WTC11 (cell line): ENCODE results near the gene ING2. TPM values are rescaled to one million over a fixed set of nuclear protein-coding genes. Genes with fewer than 3 reads are reported as not detected.

ENCODE experiments used
- ATAC-seq: fragments of 200-7000 bp; cut with Tn5 transposase; 2 replicates; pipeline ENCODE4 v1.10.0; 2021; ENCODE audit warnings: mild to moderate bottlenecking, moderate library complexity
- CTCF ChIA-PET: fragments of 300-600 bp; sonication (Branson Sonifier 250); formaldehyde crosslinking; loops from one replicate; lab custom pipeline; 2021; ENCODE audit warnings: antibody characterized with exemption; lab: Charles Lee
- POLR2A ChIA-PET: fragments of 350-600 bp; sonication (Branson Sonifier 250); formaldehyde crosslinking; loops from one replicate; lab custom pipeline; 2021; ENCODE audit warnings: antibody characterized with exemption; lab: Charles Lee
- DNase-seq: peaks from one replicate; pipeline ENCODE4 v3.0.0; 2021; ENCODE audit warnings: low spot score
- H3K27ac Mint-ChIP-seq: 2 replicates; pipeline ENCODE4 v1.8.0; 2021; ENCODE audit warnings: mixed read lengths
- H3K27me3 Mint-ChIP-seq: 2 replicates; pipeline ENCODE4 v1.8.0; 2021; ENCODE audit warnings: low read depth, mild to moderate bottlenecking, moderate library complexity, mixed read lengths
- H3K36me3 Mint-ChIP-seq: 2 replicates; pipeline ENCODE4 v1.8.0; 2021; ENCODE audit warnings: mixed read lengths
- H3K4me1 Mint-ChIP-seq: 2 replicates; pipeline ENCODE4 v1.8.0; 2022; ENCODE audit warnings: mixed read lengths
- H3K4me3 Mint-ChIP-seq: 2 replicates; pipeline ENCODE4 v1.8.0; 2021; ENCODE audit warnings: mild to moderate bottlenecking, moderate library complexity, mixed read lengths
- H3K9me3 Mint-ChIP-seq: 2 replicates; pipeline ENCODE4 v1.8.0; 2021; ENCODE audit warnings: mixed read lengths
- ELF4 ChIP-seq: sonication (generic); formaldehyde crosslinking; IDR thresholded peaks from 2 replicates; pipeline ENCODE4 v1.8.1; 2022; ENCODE audit warnings: low read depth, mild to moderate bottlenecking, moderate library complexity, missing genetic modification reagents
- ETV6 ChIP-seq: sonication (generic); formaldehyde crosslinking; IDR thresholded peaks from 2 replicates; pipeline ENCODE4 v1.8.1; 2022; ENCODE audit warnings: mild to moderate bottlenecking, missing genetic modification reagents
- FOXJ3 ChIP-seq: sonication (generic); formaldehyde crosslinking; IDR thresholded peaks from 2 replicates; pipeline ENCODE4 v1.9.0; 2021; ENCODE audit warnings: missing genetic modification reagents, mild to moderate bottlenecking, borderline replicate concordance
- NFATC4 ChIP-seq: fragments of 250-450 bp; sonication (Bioruptor Pico); IDR thresholded peaks from 2 replicates; pipeline ENCODE4 v1.9.0; 2021; ENCODE audit warnings: mild to moderate bottlenecking
- SMAD4 ChIP-seq: sonication (generic); formaldehyde crosslinking; IDR thresholded peaks from 2 replicates; pipeline ENCODE4 v1.8.0; 2022; ENCODE audit warnings: mild to moderate bottlenecking, missing genetic modification reagents
- SOX15 ChIP-seq: fragments of 250-450 bp; sonication (Bioruptor Pico); IDR thresholded peaks from 2 replicates; pipeline ENCODE4 v1.9.0; 2021; ENCODE audit warnings: mild to moderate bottlenecking
- SP1 ChIP-seq: sonication (generic); formaldehyde crosslinking; conservative IDR thresholded peaks from 2 replicates; pipeline ENCODE4 v1.8.1; 2022; ENCODE audit warnings: missing genetic modification reagents
- TEAD4 ChIP-seq: sonication (generic); formaldehyde crosslinking; IDR thresholded peaks from 2 replicates; pipeline ENCODE4 v1.8.0; 2022; ENCODE audit warnings: mild to moderate bottlenecking, missing genetic modification reagents
- ZNF121 ChIP-seq: sonication (generic); formaldehyde crosslinking; IDR thresholded peaks from 2 replicates; pipeline ENCODE4 v1.8.0; 2023; ENCODE audit warnings: missing genetic modification reagents
- ZNF138 ChIP-seq: sonication (generic); formaldehyde crosslinking; conservative IDR thresholded peaks from 2 replicates; pipeline ENCODE4 v1.8.1; 2022; ENCODE audit warnings: mild to moderate bottlenecking, moderate library complexity, missing genetic modification reagents
- ZNF219 ChIP-seq: sonication (generic); formaldehyde crosslinking; IDR thresholded peaks from 2 replicates; pipeline ENCODE4 v1.8.0; 2023; ENCODE audit warnings: missing genetic modification reagents, mild to moderate bottlenecking, borderline replicate concordance
- ZNF317 ChIP-seq: sonication (generic); formaldehyde crosslinking; IDR thresholded peaks from 2 replicates; pipeline ENCODE4 v1.8.1; 2023; ENCODE audit warnings: low read depth, mild to moderate bottlenecking, moderate library complexity, missing genetic modification reagents, borderline replicate concordance
- total RNA-seq: library from RNA; stranded (reverse); gene quantifications from 3 replicates; pipeline ENCODE4 v1.2.3, GENCODE V29; 2021
- TF ChIP-seq, protein P1 (sequence below): fragments of 250-450 bp; sonication (Bioruptor Pico); IDR thresholded peaks from 2 replicates; pipeline ENCODE4 v1.9.0; 2021; ENCODE audit warnings: mild to moderate bottlenecking, borderline replicate concordance
- TF ChIP-seq, protein P2 (sequence below): sonication (generic); formaldehyde crosslinking; IDR thresholded peaks from 2 replicates; pipeline ENCODE4 v1.8.0; 2023; ENCODE audit warnings: missing genetic modification reagents, mild to moderate bottlenecking, borderline replicate concordance
- TF ChIP-seq, protein P3 (sequence below): fragments of 250-450 bp; sonication (Bioruptor Pico); IDR thresholded peaks from 2 replicates; pipeline ENCODE4 v1.9.0; 2021; ENCODE audit warnings: moderate library complexity, mild to moderate bottlenecking, inconsistent platforms, borderline replicate concordance
- TF ChIP-seq, protein P4 (sequence below): sonication (generic); formaldehyde crosslinking; IDR thresholded peaks from 2 replicates; pipeline ENCODE4 v1.8.1; 2023; ENCODE audit warnings: mild to moderate bottlenecking, missing genetic modification reagents
- TF ChIP-seq, protein P5 (sequence below): sonication (generic); formaldehyde crosslinking; IDR thresholded peaks from 2 replicates; pipeline ENCODE4 v1.8.1; 2022; ENCODE audit warnings: low read depth, missing genetic modification reagents, borderline replicate concordance
- TF ChIP-seq, protein P6 (sequence below): sonication (generic); formaldehyde crosslinking; IDR thresholded peaks from 2 replicates; pipeline ENCODE4 v1.8.1; 2023; ENCODE audit warnings: mild to moderate bottlenecking, missing genetic modification reagents
- TF ChIP-seq, protein P7 (sequence below): fragments of 250-450 bp; sonication (Bioruptor Pico); IDR thresholded peaks from 2 replicates; pipeline ENCODE4 v1.9.0; 2021; ENCODE audit warnings: mild to moderate bottlenecking
- TF ChIP-seq, protein P8 (sequence below): fragments of 200-600 bp; IDR thresholded peaks from 2 replicates; pipeline ENCODE4 v1.8.0; 2022; ENCODE audit warnings: antibody characterized with exemption

The ING2 gene
- total RNA-seq, 1 experiment from 2014 or later = 12.0 TPM

DNA sequence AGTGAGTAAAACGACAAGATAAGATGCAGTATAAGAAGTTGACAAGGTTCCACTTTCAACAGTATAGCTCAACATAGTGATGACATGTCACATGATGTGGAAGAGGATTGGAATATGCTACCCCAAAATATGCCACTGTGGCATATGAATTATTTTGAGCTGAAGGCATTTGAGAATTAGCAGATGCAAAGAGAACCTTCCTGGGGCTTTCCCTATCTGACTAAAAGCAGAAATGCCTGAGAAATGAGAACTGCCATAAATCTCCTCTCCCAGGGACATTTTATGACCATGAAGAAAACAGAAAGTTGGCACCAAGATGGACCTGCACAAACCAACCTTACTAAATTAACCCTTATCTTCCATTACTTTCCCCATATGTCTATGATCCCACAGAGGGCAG lies 35.6 kb upstream of the ING2 start (continued):
- TF ChIP-seq, protein P1, sequence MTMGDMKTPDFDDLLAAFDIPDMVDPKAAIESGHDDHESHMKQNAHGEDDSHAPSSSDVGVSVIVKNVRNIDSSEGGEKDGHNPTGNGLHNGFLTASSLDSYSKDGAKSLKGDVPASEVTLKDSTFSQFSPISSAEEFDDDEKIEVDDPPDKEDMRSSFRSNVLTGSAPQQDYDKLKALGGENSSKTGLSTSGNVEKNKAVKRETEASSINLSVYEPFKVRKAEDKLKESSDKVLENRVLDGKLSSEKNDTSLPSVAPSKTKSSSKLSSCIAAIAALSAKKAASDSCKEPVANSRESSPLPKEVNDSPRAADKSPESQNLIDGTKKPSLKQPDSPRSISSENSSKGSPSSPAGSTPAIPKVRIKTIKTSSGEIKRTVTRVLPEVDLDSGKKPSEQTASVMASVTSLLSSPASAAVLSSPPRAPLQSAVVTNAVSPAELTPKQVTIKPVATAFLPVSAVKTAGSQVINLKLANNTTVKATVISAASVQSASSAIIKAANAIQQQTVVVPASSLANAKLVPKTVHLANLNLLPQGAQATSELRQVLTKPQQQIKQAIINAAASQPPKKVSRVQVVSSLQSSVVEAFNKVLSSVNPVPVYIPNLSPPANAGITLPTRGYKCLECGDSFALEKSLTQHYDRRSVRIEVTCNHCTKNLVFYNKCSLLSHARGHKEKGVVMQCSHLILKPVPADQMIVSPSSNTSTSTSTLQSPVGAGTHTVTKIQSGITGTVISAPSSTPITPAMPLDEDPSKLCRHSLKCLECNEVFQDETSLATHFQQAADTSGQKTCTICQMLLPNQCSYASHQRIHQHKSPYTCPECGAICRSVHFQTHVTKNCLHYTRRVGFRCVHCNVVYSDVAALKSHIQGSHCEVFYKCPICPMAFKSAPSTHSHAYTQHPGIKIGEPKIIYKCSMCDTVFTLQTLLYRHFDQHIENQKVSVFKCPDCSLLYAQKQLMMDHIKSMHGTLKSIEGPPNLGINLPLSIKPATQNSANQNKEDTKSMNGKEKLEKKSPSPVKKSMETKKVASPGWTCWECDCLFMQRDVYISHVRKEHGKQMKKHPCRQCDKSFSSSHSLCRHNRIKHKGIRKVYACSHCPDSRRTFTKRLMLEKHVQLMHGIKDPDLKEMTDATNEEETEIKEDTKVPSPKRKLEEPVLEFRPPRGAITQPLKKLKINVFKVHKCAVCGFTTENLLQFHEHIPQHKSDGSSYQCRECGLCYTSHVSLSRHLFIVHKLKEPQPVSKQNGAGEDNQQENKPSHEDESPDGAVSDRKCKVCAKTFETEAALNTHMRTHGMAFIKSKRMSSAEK (CRISPR knock-in tag) = no peak
- TF ChIP-seq, protein P2, sequence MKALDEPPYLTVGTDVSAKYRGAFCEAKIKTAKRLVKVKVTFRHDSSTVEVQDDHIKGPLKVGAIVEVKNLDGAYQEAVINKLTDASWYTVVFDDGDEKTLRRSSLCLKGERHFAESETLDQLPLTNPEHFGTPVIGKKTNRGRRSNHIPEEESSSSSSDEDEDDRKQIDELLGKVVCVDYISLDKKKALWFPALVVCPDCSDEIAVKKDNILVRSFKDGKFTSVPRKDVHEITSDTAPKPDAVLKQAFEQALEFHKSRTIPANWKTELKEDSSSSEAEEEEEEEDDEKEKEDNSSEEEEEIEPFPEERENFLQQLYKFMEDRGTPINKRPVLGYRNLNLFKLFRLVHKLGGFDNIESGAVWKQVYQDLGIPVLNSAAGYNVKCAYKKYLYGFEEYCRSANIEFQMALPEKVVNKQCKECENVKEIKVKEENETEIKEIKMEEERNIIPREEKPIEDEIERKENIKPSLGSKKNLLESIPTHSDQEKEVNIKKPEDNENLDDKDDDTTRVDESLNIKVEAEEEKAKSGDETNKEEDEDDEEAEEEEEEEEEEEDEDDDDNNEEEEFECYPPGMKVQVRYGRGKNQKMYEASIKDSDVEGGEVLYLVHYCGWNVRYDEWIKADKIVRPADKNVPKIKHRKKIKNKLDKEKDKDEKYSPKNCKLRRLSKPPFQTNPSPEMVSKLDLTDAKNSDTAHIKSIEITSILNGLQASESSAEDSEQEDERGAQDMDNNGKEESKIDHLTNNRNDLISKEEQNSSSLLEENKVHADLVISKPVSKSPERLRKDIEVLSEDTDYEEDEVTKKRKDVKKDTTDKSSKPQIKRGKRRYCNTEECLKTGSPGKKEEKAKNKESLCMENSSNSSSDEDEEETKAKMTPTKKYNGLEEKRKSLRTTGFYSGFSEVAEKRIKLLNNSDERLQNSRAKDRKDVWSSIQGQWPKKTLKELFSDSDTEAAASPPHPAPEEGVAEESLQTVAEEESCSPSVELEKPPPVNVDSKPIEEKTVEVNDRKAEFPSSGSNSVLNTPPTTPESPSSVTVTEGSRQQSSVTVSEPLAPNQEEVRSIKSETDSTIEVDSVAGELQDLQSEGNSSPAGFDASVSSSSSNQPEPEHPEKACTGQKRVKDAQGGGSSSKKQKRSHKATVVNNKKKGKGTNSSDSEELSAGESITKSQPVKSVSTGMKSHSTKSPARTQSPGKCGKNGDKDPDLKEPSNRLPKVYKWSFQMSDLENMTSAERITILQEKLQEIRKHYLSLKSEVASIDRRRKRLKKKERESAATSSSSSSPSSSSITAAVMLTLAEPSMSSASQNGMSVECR (CRISPR knock-in tag) = no peak
- TF ChIP-seq FOXJ3 (CRISPR knock-in tag) (no peak), NFATC4 (CRISPR knock-in tag) (no peak), TEAD4 (CRISPR knock-in tag) (no peak), SP1 (CRISPR knock-in tag) (no peak), ZNF317 (no peak)
- TF ChIP-seq, protein P3, sequence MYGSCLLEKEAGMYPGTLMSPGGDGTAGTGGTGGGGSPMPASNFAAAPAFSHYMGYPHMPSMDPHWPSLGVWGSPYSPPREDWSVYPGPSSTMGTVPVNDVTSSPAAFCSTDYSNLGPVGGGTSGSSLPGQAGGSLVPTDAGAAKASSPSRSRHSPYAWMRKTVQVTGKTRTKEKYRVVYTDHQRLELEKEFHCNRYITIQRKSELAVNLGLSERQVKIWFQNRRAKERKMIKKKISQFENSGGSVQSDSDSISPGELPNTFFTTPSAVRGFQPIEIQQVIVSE (CRISPR knock-in tag) = no peak
- TF ChIP-seq, protein P4, sequence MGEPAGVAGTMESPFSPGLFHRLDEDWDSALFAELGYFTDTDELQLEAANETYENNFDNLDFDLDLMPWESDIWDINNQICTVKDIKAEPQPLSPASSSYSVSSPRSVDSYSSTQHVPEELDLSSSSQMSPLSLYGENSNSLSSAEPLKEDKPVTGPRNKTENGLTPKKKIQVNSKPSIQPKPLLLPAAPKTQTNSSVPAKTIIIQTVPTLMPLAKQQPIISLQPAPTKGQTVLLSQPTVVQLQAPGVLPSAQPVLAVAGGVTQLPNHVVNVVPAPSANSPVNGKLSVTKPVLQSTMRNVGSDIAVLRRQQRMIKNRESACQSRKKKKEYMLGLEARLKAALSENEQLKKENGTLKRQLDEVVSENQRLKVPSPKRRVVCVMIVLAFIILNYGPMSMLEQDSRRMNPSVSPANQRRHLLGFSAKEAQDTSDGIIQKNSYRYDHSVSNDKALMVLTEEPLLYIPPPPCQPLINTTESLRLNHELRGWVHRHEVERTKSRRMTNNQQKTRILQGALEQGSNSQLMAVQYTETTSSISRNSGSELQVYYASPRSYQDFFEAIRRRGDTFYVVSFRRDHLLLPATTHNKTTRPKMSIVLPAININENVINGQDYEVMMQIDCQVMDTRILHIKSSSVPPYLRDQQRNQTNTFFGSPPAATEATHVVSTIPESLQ (CRISPR knock-in tag) = no peak
- TF ChIP-seq, protein P5, sequence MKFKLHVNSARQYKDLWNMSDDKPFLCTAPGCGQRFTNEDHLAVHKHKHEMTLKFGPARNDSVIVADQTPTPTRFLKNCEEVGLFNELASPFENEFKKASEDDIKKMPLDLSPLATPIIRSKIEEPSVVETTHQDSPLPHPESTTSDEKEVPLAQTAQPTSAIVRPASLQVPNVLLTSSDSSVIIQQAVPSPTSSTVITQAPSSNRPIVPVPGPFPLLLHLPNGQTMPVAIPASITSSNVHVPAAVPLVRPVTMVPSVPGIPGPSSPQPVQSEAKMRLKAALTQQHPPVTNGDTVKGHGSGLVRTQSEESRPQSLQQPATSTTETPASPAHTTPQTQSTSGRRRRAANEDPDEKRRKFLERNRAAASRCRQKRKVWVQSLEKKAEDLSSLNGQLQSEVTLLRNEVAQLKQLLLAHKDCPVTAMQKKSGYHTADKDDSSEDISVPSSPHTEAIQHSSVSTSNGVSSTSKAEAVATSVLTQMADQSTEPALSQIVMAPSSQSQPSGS (CRISPR knock-in tag) = no peak
- TF ChIP-seq, protein P6, sequence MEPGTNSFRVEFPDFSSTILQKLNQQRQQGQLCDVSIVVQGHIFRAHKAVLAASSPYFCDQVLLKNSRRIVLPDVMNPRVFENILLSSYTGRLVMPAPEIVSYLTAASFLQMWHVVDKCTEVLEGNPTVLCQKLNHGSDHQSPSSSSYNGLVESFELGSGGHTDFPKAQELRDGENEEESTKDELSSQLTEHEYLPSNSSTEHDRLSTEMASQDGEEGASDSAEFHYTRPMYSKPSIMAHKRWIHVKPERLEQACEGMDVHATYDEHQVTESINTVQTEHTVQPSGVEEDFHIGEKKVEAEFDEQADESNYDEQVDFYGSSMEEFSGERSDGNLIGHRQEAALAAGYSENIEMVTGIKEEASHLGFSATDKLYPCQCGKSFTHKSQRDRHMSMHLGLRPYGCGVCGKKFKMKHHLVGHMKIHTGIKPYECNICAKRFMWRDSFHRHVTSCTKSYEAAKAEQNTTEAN (CRISPR knock-in tag) = no peak

DNA sequence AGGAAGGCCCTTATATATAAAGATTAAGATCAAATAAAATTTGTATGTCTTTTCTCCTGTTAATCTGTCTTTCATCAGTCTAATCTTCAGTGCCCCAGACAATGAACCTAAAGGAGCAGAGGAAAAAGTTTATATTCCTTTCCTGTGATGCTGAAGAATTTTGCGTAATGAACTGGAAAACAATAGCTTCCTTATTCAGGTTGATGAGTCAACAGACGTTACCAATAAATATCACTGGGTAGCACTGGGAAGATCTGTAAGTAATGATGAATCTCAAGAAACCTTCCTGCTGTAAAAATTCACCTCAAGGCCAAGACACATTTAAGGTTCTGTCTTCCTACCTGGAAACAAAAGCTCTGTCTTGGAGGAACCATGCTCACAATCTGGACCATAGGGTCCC lies 34.9 kb upstream of the ING2 start:
- H3K27ac Mint-ChIP-seq = no peak overlapping the region
- H3K9me3 Mint-ChIP-seq = peaks cover 33% of the 10 kb centered on the region
- H3K36me3 Mint-ChIP-seq = peaks cover 32% of the 10 kb centered on the region
- H3K4me1 Mint-ChIP-seq = peaks cover 25% of the 10 kb centered on the region
- POLR2A ChIA-PET = no interaction called here
- CTCF ChIA-PET = interaction anchor here (0.6 to 1.3 kb wide), 3 partner anchors 51 to 133 kb away, joined by 3 to 7 read pairs (median 5); no protein-coding TSS in a partner anchor
- H3K4me3 Mint-ChIP-seq = no peak overlapping the region
- ATAC-seq (no peak), DNase-seq (no peak)
- no peaks in the 10 kb centered on the region for H3K27me3 Mint-ChIP-seq
- TF ChIP-seq SMAD4 (CRISPR knock-in tag) (no peak), SOX15 (CRISPR knock-in tag) (no peak), ZNF121 (CRISPR knock-in tag) (no peak), ZNF138 (CRISPR knock-in tag) (no peak), ELF4 (CRISPR knock-in tag) (no peak), ZNF219 (CRISPR knock-in tag) (no peak), ETV6 (CRISPR knock-in tag) (no peak)
- TF ChIP-seq, protein P7, sequence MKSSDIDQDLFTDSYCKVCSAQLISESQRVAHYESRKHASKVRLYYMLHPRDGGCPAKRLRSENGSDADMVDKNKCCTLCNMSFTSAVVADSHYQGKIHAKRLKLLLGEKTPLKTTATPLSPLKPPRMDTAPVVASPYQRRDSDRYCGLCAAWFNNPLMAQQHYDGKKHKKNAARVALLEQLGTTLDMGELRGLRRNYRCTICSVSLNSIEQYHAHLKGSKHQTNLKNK (CRISPR knock-in tag) = no peak
- TF ChIP-seq, protein P8, sequence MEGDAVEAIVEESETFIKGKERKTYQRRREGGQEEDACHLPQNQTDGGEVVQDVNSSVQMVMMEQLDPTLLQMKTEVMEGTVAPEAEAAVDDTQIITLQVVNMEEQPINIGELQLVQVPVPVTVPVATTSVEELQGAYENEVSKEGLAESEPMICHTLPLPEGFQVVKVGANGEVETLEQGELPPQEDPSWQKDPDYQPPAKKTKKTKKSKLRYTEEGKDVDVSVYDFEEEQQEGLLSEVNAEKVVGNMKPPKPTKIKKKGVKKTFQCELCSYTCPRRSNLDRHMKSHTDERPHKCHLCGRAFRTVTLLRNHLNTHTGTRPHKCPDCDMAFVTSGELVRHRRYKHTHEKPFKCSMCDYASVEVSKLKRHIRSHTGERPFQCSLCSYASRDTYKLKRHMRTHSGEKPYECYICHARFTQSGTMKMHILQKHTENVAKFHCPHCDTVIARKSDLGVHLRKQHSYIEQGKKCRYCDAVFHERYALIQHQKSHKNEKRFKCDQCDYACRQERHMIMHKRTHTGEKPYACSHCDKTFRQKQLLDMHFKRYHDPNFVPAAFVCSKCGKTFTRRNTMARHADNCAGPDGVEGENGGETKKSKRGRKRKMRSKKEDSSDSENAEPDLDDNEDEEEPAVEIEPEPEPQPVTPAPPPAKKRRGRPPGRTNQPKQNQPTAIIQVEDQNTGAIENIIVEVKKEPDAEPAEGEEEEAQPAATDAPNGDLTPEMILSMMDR = no peak
